ENCODE measurements around the gene ARHGAP40. TPM values are rescaled to one million over a fixed set of nuclear protein-coding genes. Genes with fewer than 3 reads are reported as not detected.

ARHGAP40 gene
- total and polyA plus RNA-seq, 2 experiments from 2014 or later: 0.21 TPM; not detected in 1

GRCh38 chr20:38555395-38555794, 46.2 kb upstream of the ARHGAP40 start:
- Histone ChIP-seq H3K27me3 (ENCODE audit: insufficient read depth) (no peaks in the 10 kb centered on the region), H3K79me2 (replicated peaks; ENCODE audit: insufficient read depth) (no peaks in the 10 kb centered on the region), H3K4me3 (no peak overlapping the region), H3K4me1 (ENCODE audit: insufficient read depth) (no peaks in the 10 kb centered on the region), H3K9me2 (ENCODE audit: insufficient read depth) (no peaks in the 10 kb centered on the region), H3K27ac (ENCODE audit: low read depth) (no peak overlapping the region), H3K4me2 (no peak overlapping the region), H3K36me3 (ENCODE audit: insufficient read depth) (peaks cover 17% of the 10 kb centered on the region), H4K20me1 (replicated peaks; ENCODE audit: insufficient read depth) (no peaks in the 10 kb centered on the region), H2AFZ (no peak overlapping the region), H3F3A (replicated peaks; ENCODE audit: low read depth) (no peaks in the 10 kb centered on the region)
- Mint-ChIP-seq H3K27ac (no peak overlapping the region), H3K4me1 (0 out of 3 replicates have a peak, but pooled peaks cover 4% of the 10 kb centered on the region), H3K36me3 (ENCODE audit: low read depth) (peaks cover 31% of the 10 kb centered on the region), H3K9me3 (no peaks in the 10 kb centered on the region), H3K4me3 (no peak overlapping the region), H3K27me3 (ENCODE audit: insufficient read depth, low read depth, poor library complexity) (no peaks in the 10 kb centered on the region)
- TF ChIP-seq REST (IDR thresholded peaks at IDR 0.05; ENCODE audit: unreplicated experiment) (no peak), ZNF114 (CRISPR knock-in tag; IDR thresholded peaks at IDR 0.05) (no peak), CTCF (conservative IDR thresholded peaks at IDR 0.05; ENCODE audit: low read depth in 2 of 2) (no peak), CREB1 (CRISPR knock-in tag; IDR thresholded peaks at IDR 0.05; ENCODE audit: low read depth) (no peak), ZNF331 (CRISPR knock-in tag; IDR thresholded peaks at IDR 0.05; ENCODE audit: low read depth) (no peak), JUNB (IDR thresholded peaks at IDR 0.05; ENCODE audit: unreplicated experiment) (no peak), NANOG (IDR thresholded peaks at IDR 0.05; ENCODE audit: borderline replicate concordance) (no peak), ZNF462 (CRISPR knock-in tag; IDR thresholded peaks at IDR 0.05) (no peak), POLR2AphosphoS5 (IDR thresholded peaks at IDR 0.05; ENCODE audit: low read depth) (no peak), EZH2phosphoT487 (IDR thresholded peaks at IDR 0.05; ENCODE audit: unreplicated experiment) (no peak), EZH2 (IDR thresholded peaks at IDR 0.05; ENCODE audit: low read depth, unreplicated experiment) (no peak), ETS1 (IDR thresholded peaks at IDR 0.05) (no peak), STAT1 (IDR thresholded peaks at IDR 0.05; ENCODE audit: unreplicated experiment) (no peak)
- ATAC-seq (no peak), DNase-seq (ENCODE audit: low spot score) (no peak)
